HG03025 (cell line): ENCODE measurements around the gene CUX1.
"Not testable (repeated sequence)": the region's sequence is repeated elsewhere in the genome, so short reads cannot be mapped to it uniquely, and the experiment has no call there.

Experiments used
- ATAC-seq: cut with Tn5 transposase; IDR thresholded peaks from one replicate; pipeline ENCODE4 v1.9.1; 2021; ENCODE audit warnings: mild to moderate bottlenecking, moderate library complexity; ENCODE audit not compliant: unreplicated experiment, low FRiP score

Gene CUX1

GRCh38 chr7:101964680-101965452 lies 147.4 kb downstream of the CUX1 start:
- no peak for ATAC-seq

DNA sequence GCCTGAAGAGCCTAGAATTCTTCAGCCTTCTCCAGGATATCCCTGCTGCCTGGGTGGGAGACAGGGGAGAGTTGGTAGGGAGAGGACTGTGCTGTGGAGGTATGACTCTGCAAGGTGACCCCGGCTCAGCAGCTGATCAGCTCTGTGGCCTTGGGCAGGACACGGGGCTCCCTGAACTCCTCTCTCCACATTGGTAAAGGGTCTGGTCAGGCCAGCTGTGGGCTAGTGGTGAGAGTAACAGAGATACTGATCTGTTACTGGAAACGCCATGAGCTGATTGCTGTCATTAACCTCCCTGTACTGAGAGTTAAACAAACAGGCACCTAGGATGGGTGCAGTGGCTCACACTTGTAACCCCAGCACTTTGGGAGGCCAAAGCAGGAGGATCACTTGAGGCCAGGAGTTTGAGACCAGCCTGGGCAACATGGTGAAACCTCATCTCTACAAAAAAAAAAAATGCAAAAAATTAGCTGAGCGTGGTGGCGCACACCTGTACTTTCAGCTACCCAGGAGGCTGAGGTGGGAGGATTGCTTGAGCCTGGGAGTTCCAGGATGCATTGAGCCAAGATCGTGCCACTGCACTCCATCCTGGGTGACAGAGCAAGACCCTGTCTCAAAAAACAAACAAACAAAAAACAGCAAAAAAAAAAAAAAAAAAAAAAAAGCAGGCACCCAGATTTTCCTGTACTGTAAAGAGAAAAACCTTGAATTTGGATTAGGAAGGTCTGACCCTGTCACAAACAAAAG lies 151.5 kb downstream of the CUX1 start:
- no peak for ATAC-seq

DNA sequence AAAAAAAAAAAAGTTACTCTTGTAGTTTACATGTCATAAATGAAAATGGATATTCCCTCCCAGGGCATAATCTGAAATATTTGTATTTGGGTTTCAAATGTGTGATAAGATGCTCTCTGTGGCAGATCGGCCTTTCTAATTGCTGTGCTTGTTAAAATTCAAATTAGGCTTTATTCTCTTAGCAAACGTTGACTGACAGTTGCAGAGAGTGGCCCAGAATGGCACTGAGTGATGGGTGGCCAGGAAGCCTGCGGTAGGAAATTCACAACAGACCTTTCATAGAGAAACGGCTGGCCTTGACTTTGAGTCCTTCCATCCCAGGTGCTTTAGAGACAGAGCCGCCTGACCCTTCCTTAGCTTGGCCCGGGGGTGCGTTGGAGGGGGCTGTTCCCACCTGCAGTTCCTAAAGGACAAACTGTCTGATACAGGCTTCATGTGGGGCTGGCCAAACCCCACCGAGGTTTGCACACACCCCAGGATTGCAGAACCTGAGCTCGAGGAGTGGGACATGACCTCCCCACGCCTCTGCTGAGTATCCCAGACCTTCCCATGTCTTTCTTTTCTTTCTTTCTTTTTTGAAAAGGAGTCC lies 152.7 kb downstream of the CUX1 start:
- ATAC-seq: no peak

GRCh38 chr7:101970801-101971200 lies 153.4 kb downstream of the CUX1 start:
- no peak for ATAC-seq

GRCh38 chr7:101971457-101971856 lies 154.0 kb downstream of the CUX1 start:
- ATAC-seq: no peak

DNA sequence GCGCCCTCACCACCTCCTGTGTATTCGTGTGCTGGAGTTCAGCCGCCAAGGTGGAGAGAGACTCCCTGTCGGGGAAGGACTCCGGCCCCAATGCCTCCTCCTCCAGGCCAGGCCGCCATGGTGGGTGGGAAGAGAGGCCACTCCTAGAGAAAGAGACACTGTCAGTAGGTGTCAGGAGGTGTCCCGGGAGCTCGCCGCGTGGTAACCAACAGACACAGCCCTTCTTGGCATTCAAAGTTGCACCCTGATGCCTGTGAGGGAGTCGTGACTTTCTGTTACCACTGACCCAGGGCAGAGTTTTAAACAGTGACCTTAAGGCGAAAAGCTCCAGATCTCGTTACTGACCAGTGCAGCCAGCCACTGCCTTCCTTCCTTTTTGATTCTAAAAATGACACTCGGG lies 155.2 kb downstream of the CUX1 start:
- ATAC-seq: no peak

- ATAC-seq: no peak
These were observed 155.7 kb downstream of the CUX1 start for GRCh38 chr7:101973130-101973529.

GRCh38 chr7:101974393-101974792 lies 157.0 kb downstream of the CUX1 start:
- ATAC-seq: no peak

DNA sequence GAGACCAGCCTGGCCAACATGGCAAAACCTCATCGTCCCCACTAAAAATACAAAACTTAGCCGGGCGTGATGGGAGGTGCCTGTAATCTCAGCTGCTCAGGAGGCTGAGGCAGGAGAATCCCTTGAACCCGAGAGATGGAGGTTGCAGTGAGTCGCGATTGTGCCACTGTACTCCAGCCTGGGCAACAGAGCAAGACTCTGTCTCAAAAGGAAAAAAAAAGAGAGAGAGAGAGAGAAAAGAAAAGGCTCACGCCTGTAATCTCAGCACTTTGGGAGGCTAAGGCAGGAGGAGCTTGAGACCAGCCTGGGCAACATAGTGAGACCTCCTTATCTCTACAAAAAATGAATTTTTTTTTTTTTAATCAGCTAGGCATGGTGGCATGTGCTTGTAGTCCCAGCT lies 157.6 kb downstream of the CUX1 start:
- no peak for ATAC-seq

GRCh38 chr7:101976411-101976810 lies 159.0 kb downstream of the CUX1 start:
- no peak for ATAC-seq

DNA sequence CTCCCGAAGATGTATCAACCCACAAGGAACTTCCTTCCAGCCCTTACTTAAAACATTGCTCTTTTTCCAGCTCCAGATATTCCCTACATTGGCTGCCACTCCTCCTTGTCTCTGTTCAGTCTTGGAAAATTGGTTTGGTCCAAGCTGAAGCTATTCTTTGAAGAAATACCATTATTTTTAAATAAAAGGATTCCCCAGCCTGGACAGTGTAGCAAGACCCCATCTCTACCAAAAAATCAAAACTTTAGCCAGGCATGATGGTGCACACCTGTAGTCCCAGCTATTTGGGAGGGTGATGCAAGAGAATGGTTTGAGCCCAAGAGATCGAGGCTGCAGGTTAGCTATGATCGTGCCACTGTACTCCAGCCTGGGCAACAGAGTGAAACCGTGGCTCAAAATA lies 159.8 kb downstream of the CUX1 start:
- ATAC-seq: no peak

- ATAC-seq: no peak
These were observed 161.3 kb downstream of the CUX1 start for GRCh38 chr7:101978683-101979082.

GRCh38 chr7:101983147-101983811 lies 165.9 kb downstream of the CUX1 start:
- ATAC-seq: no peak

DNA sequence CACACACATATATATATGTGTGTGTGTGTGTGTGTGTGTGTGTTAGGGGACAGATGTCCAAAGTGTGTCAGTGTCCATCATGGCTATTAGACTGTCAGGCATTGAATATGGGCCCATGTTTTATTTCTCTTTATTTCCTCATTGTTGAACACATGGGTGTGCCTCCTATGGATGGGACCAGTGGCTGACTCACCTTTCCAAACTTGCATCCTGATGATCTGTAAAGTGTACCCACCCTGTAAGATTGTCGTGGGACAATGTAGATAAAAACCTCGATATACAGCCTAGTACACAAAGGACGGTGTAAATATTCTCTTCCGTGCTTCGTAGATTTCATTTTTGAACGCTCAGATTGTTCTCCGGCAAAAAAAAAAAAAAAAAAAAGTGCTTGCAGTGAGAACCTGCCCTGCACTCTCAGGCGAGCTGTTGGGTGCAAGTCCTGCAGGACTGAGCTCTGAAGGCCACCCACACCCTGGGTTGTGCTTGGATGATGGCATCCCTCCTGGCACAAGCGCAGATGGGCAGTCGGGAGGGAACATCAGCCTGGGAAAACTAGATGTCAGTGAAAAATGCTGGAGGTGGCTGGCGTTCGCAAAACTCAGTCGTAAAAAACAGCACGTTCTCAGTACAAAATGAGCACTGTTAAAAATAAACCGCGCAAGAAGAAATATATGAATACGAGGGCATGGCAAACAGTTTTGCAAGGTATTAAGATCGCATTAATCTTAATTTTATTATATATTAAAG lies 166.9 kb downstream of the CUX1 start:
- ATAC-seq: no peak

GRCh38 chr7:101985057-101985902 lies 167.9 kb downstream of the CUX1 start:
- ATAC-seq: no peak

DNA sequence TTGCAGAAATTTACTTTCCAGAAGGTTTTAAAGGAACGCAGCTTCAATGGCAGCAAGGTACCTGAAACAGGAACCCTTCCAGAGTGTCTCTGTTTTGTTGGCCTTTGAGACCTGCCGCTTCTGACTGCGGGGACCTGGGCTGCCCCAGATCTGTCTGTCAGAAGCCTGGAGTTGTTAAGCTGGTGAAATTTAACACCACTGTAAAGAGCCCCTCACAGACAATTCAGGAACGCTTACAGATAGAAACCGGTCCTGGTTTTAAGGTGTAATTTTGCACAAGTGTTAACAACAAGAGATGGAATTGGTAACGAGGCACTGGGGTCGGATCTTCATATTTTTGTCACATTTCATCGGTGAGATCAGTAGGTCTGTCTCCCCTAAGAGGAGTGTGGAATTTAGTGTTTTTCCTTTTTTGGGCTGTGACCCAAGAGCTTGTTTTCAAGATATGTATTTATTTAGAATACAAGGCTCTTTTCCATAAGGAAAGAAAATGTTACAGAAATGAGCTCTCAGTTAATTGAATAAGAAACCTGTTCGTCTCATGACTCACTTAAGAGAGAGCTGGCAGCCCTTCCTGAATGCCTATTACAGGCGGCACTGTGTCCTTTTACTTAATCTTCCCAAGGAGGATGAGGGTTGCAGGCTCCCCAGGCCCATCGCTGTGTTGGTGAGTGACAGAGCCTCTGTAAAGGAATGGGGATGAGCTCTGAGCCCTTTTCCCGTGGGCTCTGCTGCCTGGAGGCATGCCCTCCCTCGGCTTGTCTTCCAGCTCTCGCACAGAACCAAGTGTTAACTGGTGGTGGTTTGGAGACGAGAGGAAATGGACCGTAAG lies 168.7 kb downstream of the CUX1 start:
- no peak for ATAC-seq

- no peak for ATAC-seq
These were observed 170.1 kb downstream of the CUX1 start for GRCh38 chr7:101987494-101987893.

- ATAC-seq: not testable (repeated sequence)
These were observed 170.6 kb downstream of the CUX1 start for GRCh38 chr7:101988060-101988459.

- no peak for ATAC-seq
These were observed 171.1 kb downstream of the CUX1 start for GRCh38 chr7:101988513-101988912.
